ENCODE data around the gene BCL3.
A peak's percentile ranks its signal among the peaks of the same experiment; 100 is the strongest.

The BCL3 gene

DNA sequence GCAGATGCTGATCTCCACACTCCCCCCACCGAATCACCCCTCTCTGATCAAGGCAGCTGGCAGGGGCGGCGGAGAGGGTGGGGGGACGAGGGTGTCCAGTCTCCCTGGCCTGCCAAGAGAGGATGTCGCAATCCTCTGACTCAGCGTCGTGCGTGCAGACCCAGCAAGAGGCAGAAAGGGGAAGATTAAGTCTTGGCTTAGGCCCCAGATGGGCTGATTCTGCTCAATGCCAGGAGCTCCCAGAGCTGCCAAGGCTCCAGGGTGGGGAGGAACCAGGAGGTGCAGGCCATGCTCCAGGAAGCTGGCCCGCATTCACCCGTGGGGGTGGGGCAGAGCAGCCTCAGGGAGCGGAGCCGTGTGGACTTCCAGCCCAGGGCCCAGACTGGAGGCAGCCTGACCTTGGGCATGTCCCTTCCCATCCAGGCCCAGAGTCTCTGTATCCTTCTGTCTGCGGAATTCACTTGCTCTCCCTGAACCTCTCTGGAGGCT lies 6.6 kb upstream of the BCL3 start:
- peak; percentile 92 for DNase-seq (ENCODE audit: low spot score)

DNA sequence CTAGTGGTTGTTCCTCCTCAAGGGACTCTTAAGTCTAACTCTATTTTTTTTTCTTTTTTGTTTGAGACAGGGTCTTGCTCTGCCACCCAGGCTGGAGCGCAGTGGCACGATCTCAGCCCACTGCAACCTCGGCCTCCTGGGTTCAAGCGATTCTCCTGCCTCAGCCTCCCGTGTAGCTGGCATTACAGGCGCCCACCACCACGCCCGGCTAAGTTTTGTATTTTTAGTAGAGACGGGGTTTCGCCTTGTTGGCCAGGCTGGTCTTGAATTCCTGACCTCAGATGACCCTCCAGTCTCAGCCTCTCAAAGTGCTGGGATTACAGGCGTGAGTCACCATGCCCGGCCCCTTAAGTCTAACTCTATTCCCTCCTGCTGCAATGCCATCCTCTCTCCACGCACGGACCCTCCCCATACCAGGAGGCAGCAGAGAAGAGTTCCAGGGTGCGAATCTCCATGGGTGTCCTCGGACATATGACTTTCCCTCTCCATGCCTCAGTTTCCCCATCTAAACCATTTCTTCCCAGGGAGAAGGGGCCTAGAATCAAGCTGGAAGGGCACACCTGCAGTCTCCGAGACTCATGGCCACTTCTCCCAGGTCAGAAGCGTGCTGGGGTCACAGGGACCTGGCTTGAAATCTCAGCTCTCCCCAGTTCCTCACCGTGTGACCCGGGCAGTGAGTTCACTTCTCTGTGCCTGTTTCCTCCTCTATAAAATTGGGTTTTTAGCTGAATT lies 6.0 kb upstream of the BCL3 start:
- no peak for DNase-seq (ENCODE audit: low spot score)

DNA sequence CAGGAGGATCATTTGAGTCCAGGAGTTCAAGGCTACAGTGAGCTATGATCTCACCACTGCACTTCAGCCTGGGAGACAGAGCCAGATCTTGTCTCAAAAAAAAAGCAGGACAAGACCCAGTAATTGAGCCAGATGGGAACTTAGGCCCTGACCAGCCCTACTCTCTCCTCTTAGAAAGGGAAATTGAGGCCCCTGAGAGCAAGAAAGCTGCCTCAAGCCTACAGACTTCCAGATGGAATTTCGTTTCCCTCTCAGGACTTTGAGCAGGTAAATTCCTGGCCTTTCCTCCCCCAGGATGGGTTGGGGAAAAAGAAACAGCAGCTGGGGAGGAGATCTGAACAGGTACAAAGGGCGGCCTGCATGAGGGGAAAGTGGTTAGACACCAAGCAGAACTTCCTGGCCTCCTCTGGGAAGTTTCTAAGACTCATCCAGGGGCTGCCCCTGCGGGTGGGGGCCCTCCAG lies 3.6 kb upstream of the BCL3 start:
- DNase-seq (ENCODE audit: low spot score) = no peak

- peak; percentile 83 for DNase-seq (ENCODE audit: low spot score)
Measured at GRCh38 chr19:44745341-44745831, 3.1 kb upstream of the BCL3 start.

DNA sequence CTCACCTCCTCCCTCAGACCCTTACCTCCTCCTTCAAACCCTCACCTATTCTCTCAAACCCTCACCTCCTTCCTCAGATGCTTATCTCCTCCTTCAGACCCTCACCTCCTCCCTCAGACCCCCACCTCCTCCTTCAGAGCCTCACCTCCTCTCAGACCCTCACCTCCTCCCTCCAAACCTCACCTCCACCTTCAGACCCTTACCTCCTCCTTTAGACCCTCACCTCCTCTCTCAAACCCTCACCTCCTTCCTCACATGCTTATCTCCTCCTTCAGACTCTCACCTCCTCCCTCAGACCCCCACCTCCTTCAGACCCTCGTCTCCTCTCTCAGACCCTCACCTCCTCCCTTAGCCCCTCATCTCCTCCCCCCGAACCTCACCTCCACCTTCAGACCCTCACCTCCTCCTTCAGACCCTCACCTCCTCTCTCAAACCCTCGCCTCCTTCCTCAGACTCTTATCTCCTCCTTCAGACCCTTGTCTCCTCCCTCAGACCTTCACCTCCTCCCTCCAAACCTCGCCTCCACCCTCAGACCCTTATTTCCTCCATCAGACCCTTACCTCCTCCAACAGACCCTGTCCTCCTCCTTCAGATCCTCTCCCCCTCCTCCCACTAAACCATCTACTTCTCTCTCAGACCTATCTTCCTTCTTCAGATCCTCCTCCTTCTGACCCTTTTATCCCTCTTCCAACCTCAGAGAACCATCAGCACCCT lies 2.5 kb upstream of the BCL3 start:
- DNase-seq (ENCODE audit: low spot score) = no peak

DNA sequence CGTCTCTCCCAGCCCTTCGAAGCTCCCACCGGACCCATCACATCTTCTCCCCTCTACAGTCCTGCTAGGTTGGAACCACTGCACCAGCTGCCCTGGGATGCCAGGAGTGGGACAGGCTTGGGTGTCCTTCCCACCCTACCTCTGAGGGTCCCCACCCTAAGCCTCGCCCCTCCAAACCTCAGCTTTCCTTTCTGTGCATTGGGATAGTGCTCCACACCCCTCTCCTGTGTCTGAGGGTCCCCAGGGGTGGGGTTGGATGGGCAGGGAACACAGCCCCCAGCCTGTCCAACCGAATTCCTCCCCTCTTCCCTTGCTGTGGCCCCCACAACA lies 1.9 kb upstream of the BCL3 start:
- DNase-seq (ENCODE audit: low spot score) = no peak

- peak; percentile 91 for DNase-seq (ENCODE audit: low spot score)
Measured at GRCh38 chr19:44746946-44747738, 1.4 kb upstream of the BCL3 start.

GRCh38 chr19:44747739-44748425 lies 626 bp upstream of the BCL3 start:
- DNase-seq (ENCODE audit: low spot score) = no peak

DNA sequence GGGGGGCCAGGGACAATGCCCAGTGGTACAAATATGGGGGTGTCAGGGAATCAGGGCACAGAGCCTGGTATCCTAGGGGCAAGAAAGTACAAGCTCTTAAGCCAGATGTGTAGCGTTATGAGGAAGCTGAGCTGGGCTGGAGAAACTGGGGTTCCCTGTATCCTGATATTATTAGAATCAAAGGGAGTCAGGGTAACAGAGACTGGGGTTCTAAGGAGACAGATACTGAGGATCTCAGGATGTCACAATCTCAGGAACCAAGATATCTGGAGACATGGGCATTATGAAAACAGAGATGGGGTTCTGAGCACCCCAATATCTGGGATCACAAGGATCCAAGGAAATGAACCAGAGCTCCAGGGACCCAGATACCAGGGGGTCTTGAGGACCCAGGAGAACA lies 784 bp downstream of the BCL3 start:
- DNase-seq (ENCODE audit: low spot score) = no peak

DNA sequence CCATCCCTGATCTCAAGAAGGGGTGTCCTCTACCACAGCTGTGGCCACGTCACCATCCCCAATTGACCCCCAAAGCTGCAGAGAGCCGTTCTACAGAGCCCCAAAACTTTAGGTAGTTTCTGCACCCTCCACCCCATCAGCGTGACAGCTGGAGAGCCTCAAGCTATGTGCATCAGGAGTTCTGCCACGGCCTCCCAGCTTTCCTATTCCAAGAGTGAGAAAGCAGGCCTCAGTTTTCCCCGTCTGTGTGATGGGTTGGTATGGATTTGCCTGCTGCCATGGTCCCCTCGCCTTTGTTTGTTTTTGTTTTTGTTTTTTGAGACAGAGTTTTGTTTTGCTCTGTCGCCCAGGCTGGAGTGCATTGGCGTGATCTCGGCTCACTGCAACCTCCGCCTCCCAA lies 1.5 kb downstream of the BCL3 start:
- no peak for DNase-seq (ENCODE audit: low spot score)

DNA sequence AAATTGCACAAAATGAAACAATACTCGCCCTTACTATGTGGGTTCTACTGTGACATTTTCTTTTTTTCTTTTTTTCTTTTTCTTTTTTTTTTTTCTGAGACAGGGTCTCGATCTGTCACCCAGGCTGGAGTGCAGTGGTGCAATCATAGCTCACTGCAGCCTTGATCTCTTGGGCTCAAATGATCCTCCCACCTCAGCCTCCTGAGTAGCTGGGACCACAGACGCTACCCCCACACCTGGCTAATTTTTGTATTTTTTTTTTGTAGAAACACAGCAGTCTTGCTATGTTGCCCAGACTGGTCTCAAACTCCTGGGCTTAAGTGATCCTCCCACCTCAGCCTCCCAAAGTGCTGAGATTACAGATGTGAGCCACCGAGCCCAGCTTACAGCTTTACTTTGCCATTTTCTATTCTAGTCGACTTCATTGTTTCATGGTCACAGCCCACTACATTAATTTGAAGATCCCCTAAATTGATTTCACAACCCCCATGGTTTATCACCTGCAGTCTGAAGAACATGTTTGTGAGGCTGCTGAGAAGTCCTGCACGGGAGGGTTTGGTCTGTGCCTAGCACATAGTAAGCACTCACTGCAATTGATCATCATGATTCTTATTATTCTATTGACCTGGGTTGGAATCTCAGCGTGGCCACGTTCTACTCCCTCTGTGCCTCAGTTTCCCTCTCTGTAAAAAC lies 3.8 kb downstream of the BCL3 start:
- DNase-seq (ENCODE audit: low spot score) = no peak

DNA sequence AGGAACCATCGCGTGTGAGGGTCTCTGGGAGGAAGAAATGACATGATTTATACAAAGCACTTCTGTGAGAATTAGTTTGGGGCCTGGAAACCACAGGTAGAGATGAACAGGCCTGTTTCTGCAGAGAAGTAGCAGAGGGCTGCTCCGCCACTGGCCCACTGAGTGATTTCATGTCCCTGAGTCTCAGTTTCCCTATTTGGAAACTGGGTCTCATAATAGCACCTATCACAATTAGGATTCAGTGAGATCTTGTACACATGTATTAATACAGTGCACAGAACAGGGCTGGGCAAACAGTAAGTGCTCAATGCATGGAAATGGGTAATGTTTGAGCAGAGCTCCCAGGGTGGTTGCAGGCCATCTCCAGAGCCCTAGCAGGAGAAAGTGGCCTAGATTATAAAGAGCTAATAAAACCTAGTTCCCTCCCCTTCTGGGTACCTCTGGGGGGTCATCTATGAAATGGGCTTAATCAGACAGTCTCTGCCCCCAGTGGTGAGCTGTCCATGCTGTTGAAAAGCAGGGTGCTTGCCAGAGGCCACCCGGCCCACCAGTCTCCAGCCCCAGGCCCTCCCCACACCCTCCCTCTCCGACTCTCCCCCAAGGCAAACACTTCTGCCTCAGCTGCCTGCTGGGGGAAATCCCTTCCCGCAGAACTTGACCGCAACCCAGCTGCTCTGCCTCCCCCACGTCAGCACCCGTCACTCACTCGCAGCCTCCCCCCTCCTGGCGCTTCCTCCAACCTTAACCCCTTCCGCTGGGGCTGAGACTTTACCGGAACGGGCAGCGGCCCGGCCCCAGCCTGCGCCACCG lies 4.5 kb downstream of the BCL3 start:
- DNase-seq (ENCODE audit: low spot score) = peak; percentile 88

DNA sequence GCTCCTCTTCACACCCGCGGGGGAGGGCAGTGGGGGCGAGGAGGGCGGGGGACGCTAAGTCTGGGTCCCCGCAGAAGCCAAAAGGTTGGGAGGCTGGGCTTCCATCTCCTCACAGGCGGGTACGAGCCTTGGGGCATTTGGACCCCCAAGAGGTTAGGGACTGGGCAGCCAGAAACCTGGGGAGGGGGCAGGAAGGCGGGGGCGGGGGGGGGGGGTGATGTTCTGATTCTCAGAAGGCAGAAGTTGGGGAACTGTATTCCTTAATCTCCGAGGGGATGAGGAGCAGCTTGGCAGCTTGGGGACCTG lies 5.1 kb downstream of the BCL3 start:
- no peak for DNase-seq (ENCODE audit: low spot score)

- peak; percentile 87 for DNase-seq (ENCODE audit: low spot score)
Measured at GRCh38 chr19:44753932-44754749, 5.6 kb downstream of the BCL3 start.

- no peak for DNase-seq (ENCODE audit: low spot score)
Measured at GRCh38 chr19:44754750-44755080, 6.2 kb downstream of the BCL3 start.

GRCh38 chr19:44755219-44755618 lies 6.7 kb downstream of the BCL3 start:
- no peak for DNase-seq (ENCODE audit: low spot score)

- no peak for DNase-seq (ENCODE audit: low spot score)
Measured at GRCh38 chr19:44756089-44756562, 7.6 kb downstream of the BCL3 start.

DNA sequence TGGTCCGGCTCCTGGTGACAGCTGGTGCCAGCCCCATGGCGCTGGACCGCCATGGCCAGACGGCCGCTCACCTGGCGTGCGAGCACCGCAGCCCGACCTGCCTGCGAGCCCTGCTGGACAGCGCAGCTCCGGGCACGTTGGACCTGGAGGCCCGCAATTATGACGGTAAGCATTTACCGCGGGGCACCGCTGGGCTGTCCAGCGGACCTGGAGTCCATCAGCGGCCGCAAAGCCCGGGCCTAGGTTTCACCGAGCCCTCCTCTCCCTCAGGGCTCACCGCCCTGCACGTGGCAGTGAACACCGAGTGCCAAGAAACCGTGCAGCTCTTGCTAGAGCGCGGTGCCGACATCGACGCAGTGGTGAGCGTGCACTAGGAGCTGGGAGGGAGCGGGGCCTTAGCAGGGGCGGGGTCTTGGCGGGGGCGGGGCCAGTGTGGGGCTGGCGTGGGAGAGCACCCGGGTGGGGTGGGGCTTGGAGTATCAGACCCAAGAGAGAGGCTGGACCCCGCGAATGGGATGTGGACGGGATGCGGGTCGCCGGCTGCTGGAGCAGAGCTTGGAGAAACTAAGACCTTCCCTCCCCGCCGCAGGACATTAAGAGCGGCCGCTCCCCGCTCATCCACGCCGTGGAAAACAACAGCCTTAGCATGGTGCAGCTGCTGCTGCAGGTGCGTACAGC lies 8.7 kb downstream of the BCL3 start:
- peak; percentile 82 for DNase-seq (ENCODE audit: low spot score)

All from left forelimb (tissue), 1 donor.